ENCODE results near the gene MTMR6.

DNA sequence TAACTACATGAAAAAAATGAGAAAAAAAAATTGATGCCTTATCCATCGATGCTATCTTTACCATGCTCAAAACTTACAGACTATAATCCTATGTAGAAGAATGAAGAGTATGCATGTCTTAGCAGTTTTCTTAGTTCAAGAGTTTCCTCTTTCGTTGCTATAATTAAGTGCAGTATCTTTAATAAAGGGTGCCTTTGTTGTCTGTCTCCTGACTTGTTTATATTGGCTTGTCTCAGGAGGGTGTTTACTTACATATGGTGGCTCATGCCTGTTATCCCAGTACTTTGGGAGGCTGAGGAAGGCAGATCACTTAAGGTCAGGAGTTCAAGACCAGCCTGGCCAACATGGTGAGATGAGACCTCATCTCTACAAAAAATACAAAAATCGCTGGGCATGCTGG lies 44.3 kb downstream of the MTMR6 start:
- TF ChIP-seq, protein P1, sequence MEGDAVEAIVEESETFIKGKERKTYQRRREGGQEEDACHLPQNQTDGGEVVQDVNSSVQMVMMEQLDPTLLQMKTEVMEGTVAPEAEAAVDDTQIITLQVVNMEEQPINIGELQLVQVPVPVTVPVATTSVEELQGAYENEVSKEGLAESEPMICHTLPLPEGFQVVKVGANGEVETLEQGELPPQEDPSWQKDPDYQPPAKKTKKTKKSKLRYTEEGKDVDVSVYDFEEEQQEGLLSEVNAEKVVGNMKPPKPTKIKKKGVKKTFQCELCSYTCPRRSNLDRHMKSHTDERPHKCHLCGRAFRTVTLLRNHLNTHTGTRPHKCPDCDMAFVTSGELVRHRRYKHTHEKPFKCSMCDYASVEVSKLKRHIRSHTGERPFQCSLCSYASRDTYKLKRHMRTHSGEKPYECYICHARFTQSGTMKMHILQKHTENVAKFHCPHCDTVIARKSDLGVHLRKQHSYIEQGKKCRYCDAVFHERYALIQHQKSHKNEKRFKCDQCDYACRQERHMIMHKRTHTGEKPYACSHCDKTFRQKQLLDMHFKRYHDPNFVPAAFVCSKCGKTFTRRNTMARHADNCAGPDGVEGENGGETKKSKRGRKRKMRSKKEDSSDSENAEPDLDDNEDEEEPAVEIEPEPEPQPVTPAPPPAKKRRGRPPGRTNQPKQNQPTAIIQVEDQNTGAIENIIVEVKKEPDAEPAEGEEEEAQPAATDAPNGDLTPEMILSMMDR (conservative IDR thresholded peaks at IDR 0.05): no peak
- TF ChIP-seq EZH2 (IDR thresholded peaks at IDR 0.05; ENCODE audit: low read depth): no peak
